ENCODE measurements around the gene C1QA.

C1QA gene

DNA sequence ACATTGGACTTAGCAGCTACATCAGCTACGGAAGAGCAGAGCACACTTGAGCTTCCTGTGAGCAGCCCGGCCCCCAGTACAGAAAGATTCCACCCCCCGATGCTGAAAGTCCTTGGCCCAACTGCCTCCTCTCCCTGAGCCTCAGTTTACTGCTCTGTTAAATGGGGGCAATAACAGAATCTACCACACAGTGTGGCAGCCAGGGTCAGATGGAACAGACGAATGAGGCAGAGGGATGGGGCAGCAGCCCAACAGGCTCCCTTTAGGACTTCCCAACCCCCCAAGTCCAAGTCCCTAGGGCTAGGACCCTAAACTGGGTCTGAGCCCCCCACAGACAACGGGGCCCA lies 22.9 kb upstream of the C1QA start:
- no peak overlapping the region for H3K9ac ChIP-seq (ENCODE audit: low read depth, low read length)
- 86% methylated on average over 5 of the region's 5 CpGs for WGBS
- no peak overlapping the region for H3K27ac ChIP-seq (ENCODE audit: low read depth, low read length)
- 0 out of 2 replicates have a peak, but pooled peaks cover 3% of the 10 kb centered on the region for H3K4me1 ChIP-seq (ENCODE audit: insufficient read depth, low read length)
- no peaks in the 10 kb centered on the region; the same call in 1 of the 2 replicates for H3K27me3 ChIP-seq (ENCODE audit: insufficient read depth, low read length)
- H3K36me3 ChIP-seq (ENCODE audit: insufficient read depth, low read length) = no peaks in the 10 kb centered on the region
- H3K4me3 ChIP-seq (ENCODE audit: low read length) = no peak overlapping the region
- no peaks in the 10 kb centered on the region for H3K9me3 ChIP-seq (ENCODE audit: insufficient read depth, low read depth, low read length)

DNA sequence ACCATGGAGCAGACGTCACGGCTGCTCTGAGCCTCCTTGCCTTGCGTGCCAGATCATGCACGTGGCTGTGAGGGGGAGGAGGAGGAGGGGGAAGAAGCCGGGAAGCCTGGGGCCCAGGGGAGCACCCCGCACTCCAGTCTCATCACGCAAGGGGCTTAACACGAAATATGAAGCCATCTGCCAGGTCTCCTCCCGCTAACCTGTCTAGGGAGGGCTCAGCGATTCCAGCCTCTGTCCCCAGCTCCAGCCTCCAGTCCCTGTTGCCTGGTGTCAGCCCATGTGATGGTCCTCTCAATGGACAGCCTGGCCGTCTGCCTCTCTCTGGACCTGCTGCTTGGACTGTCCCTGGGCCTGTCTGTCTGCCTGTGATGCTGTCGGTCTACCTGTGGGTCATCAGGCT lies 22.5 kb upstream of the C1QA start:
- Histone ChIP-seq H3K27ac (ENCODE audit: low read depth, low read length) (no peak overlapping the region), H3K9me3 (ENCODE audit: insufficient read depth, low read depth, low read length) (no peaks in the 10 kb centered on the region), H3K27me3 (ENCODE audit: insufficient read depth, low read length) (no peaks in the 10 kb centered on the region; the same call in 1 of the 2 replicates), H3K4me1 (ENCODE audit: insufficient read depth, low read length) (0 out of 2 replicates have a peak, but pooled peaks cover 3% of the 10 kb centered on the region), H3K4me3 (ENCODE audit: low read length) (no peak overlapping the region), H3K36me3 (ENCODE audit: insufficient read depth, low read length) (no peaks in the 10 kb centered on the region), H3K9ac (ENCODE audit: low read depth, low read length) (no peak overlapping the region)
- 77% methylated on average over 12 of the region's 12 CpGs for WGBS

DNA sequence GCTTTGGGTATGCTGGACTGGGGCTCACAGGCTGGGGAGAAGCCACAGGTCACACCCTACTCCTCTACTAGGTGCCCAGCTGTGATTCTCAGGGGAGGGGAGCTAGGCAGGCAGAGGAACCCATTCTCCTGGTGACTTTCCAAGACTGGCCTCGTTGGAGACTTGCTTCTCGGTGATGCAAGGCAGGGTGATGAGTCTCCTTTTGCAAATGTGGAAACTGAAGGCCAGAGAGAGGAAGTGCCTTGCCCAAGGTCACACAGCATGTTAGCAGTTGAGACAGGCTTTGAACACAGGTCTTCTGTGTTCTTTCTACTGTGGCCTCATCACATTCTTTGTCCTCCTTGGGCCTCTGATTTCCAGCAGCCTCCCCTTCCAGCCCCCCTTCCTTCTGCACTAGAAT lies 20.5 kb upstream of the C1QA start:
- H3K9ac ChIP-seq (ENCODE audit: low read depth, low read length) = no peak overlapping the region
- H3K27ac ChIP-seq (ENCODE audit: low read depth, low read length) = no peak overlapping the region
- no peaks in the 10 kb centered on the region for H3K36me3 ChIP-seq (ENCODE audit: insufficient read depth, low read length)
- WGBS = 88% methylated on average over 2 of the region's 2 CpGs
- H3K27me3 ChIP-seq (ENCODE audit: insufficient read depth, low read length) = no peaks in the 10 kb centered on the region
- no peak overlapping the region for H3K4me3 ChIP-seq (ENCODE audit: low read length)
- H3K9me3 ChIP-seq (ENCODE audit: insufficient read depth, low read depth, low read length) = no peaks in the 10 kb centered on the region
- no peaks in the 10 kb centered on the region for H3K4me1 ChIP-seq (ENCODE audit: insufficient read depth, low read length)

DNA sequence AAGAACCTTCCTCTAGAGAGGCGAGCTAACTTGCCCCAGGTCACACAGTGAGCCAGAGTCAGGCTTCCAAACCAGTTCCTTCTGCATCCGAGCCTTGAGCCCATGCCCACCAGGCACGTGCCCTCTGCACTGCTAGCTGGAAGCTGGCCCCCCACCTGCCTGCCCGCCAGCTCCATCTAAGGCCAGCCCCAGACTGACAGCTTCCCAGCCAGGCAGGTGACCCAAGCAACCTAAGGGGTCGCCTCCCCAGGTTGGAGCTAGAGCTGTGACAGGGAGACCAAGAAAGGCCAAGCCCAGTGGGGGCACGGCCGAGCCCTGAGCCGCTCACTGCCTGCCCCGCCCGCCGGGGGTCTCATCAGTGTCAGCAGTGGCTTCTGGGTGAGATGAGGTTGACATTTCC lies 19.9 kb upstream of the C1QA start:
- Histone ChIP-seq H3K4me3 (ENCODE audit: low read length) (no peak overlapping the region), H3K9me3 (ENCODE audit: insufficient read depth, low read depth, low read length) (no peaks in the 10 kb centered on the region)
- 86% methylated on average over 11 of the region's 11 CpGs for WGBS

DNA sequence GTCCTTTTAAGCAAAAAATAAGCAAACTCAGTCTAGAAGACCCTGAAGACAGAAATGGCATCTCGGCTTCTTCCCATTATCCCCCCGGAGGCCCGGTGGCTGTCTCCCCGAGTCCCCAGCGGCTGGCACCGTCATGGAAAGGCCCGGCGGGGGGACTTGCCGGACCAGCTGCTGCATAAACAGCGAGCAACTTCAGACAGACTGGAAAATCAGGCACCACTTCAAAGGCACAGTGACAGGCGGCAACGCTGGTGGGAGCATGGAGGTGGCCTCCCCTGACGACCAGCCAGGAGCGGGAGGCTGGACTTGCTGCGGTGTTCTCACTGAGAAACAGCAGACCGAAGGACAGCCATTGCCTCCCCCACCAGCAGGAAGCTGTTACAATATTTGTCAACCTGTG lies 18.4 kb upstream of the C1QA start:
- WGBS = 71% methylated on average over 16 of the region's 16 CpGs
- no peaks in the 10 kb centered on the region; the same call in 1 of the 2 replicates for H3K27me3 ChIP-seq (ENCODE audit: insufficient read depth, low read length)
- no peak overlapping the region for H3K4me3 ChIP-seq (ENCODE audit: low read length)
- H3K9ac ChIP-seq (ENCODE audit: low read depth, low read length) = no peak overlapping the region
- no peak overlapping the region for H3K27ac ChIP-seq (ENCODE audit: low read depth, low read length)
- no peaks in the 10 kb centered on the region for H3K36me3 ChIP-seq (ENCODE audit: insufficient read depth, low read length)
- H3K4me1 ChIP-seq (ENCODE audit: insufficient read depth, low read length) = no peaks in the 10 kb centered on the region
- H3K9me3 ChIP-seq (ENCODE audit: insufficient read depth, low read depth, low read length) = no peaks in the 10 kb centered on the region

More for the DNA sequence above, 19.9 kb upstream of the C1QA start:
- Histone ChIP-seq H3K9ac (ENCODE audit: low read depth, low read length) (no peak overlapping the region), H3K27me3 (ENCODE audit: insufficient read depth, low read length) (no peaks in the 10 kb centered on the region), H3K4me1 (ENCODE audit: insufficient read depth, low read length) (no peaks in the 10 kb centered on the region), H3K27ac (ENCODE audit: low read depth, low read length) (no peak overlapping the region), H3K36me3 (ENCODE audit: insufficient read depth, low read length) (no peaks in the 10 kb centered on the region)

DNA sequence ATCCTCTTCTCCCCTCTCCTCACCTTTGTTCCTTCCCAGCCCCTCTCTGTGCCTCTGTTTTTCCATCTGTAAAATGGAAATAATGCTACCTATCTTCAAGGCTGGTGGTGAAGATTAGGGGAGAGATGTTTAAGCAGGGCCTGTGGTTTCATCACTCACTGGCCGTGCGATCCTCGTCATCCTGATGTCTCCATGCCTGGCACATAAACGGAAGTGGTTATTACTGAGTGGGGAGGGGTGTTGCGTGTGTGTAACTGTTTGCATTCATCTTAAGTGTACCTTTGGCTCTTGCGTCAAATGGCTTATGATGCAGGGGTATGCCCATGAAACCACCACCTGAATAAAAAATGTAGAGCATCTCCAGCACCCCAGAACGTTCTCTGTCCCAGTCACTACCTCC lies 17.2 kb upstream of the C1QA start:
- 90% methylated on average over 7 of the region's 7 CpGs for WGBS
- H3K27ac ChIP-seq (ENCODE audit: low read depth, low read length) = no peak overlapping the region

DNA sequence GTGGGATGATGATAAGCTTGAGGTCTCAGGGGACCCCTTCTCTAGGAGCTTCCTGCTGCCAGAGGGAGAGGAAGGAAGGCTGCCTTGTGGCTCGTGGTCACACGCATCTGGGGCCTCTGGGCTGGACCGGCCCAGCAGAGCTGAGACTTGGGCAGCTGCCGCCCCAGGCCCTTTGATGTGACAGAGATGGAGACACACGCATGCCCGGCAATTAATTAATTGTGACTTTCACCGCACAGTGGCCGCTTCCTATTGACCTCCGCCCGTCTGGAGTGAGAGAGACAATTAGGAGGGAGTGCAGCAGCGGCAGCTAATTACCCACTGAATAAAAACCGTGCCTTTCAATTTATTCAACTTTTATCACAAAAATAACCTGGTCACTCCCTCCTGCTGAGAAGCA lies 16.6 kb upstream of the C1QA start:
- 88% methylated on average over 12 of the region's 12 CpGs for WGBS
- Histone ChIP-seq H3K4me1 (ENCODE audit: insufficient read depth, low read length) (no peaks in the 10 kb centered on the region), H3K9ac (ENCODE audit: low read depth, low read length) (no peak overlapping the region), H3K27ac (ENCODE audit: low read depth, low read length) (no peak overlapping the region), H3K4me3 (ENCODE audit: low read length) (no peak overlapping the region), H3K36me3 (ENCODE audit: insufficient read depth, low read length) (no peaks in the 10 kb centered on the region), H3K9me3 (ENCODE audit: insufficient read depth, low read depth, low read length) (no peaks in the 10 kb centered on the region), H3K27me3 (ENCODE audit: insufficient read depth, low read length) (no peaks in the 10 kb centered on the region; the same call in 1 of the 2 replicates)

More for the DNA sequence above, 17.2 kb upstream of the C1QA start:
- Histone ChIP-seq H3K9ac (ENCODE audit: low read depth, low read length) (no peak overlapping the region), H3K4me3 (ENCODE audit: low read length) (no peak overlapping the region), H3K36me3 (ENCODE audit: insufficient read depth, low read length) (no peaks in the 10 kb centered on the region), H3K9me3 (ENCODE audit: insufficient read depth, low read depth, low read length) (no peaks in the 10 kb centered on the region), H3K4me1 (ENCODE audit: insufficient read depth, low read length) (no peaks in the 10 kb centered on the region), H3K27me3 (ENCODE audit: insufficient read depth, low read length) (no peaks in the 10 kb centered on the region; the same call in 1 of the 2 replicates)

DNA sequence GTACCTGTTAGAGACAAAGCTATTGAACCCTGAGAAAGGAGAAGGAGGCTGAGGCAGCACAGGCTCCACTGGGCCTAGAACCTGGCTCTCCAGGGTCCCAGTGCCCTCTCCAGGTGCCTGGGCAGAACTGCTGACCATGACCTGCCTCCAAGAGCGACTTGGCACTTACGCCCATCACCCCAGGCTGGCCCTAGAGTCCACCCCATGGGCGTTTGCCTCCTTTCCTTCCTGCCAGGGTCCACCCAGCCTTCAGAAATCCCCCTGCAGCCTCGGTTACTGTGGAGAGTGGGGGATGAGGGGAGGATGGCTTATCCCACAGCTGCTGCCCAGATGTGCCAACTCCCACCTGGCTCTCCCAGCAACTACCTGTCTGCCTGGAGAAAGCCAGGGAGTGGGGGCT lies 14.7 kb upstream of the C1QA start:
- H3K4me1 ChIP-seq (ENCODE audit: insufficient read depth, low read length) = peaks cover 5% of the 10 kb centered on the region; the same call in 1 of the 2 replicates
- H3K27ac ChIP-seq (ENCODE audit: low read depth, low read length) = no peak overlapping the region
- H3K9me3 ChIP-seq (ENCODE audit: insufficient read depth, low read depth, low read length) = no peaks in the 10 kb centered on the region
- no peaks in the 10 kb centered on the region for H3K36me3 ChIP-seq (ENCODE audit: insufficient read depth, low read length)
- peaks cover 2% of the 10 kb centered on the region for H3K27me3 ChIP-seq (ENCODE audit: insufficient read depth, low read length)
- no peak overlapping the region for H3K9ac ChIP-seq (ENCODE audit: low read depth, low read length)
- no peak overlapping the region for H3K4me3 ChIP-seq (ENCODE audit: low read length)
- 89% methylated on average over 3 of the region's 4 CpGs for WGBS

DNA sequence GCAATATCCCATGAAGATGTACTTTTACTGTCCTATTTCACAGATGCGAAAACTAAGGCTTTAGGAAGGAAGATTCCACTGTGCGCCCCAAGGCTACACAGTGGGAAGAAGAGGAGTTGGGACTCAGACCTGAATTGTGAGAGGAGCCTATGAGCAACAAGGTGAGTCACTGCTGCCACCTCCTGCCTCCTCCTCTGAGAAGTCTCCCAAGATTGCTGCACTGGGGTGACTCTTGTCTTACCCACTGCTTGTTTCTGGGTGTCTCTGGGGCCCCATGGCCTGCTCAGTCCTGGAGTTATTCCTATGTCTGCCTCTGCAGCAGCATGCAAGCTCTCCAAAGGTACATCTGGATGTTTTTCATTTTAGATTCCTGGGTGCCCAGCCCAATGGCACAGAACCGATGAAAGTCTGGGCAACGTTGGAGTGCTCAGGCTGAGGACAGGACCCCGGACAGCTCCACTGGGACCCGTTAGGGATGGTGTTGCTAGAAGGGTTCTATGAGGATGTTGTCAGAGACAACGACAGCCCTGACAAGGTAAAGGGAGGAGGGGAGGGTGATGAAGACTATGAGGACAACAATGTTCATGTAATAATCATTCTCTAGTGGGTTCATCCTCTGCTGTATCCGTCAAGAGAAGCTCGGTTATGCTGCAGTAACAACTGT lies 11.0 kb upstream of the C1QA start:
- Histone ChIP-seq H3K36me3 (ENCODE audit: insufficient read depth, low read length) (no peaks in the 10 kb centered on the region), H3K9me3 (ENCODE audit: insufficient read depth, low read depth, low read length) (no peaks in the 10 kb centered on the region), H3K4me3 (ENCODE audit: low read length) (no peak overlapping the region), H3K4me1 (ENCODE audit: insufficient read depth, low read length) (peaks cover 23% of the 10 kb centered on the region), H3K27me3 (ENCODE audit: insufficient read depth, low read length) (peaks cover 2% of the 10 kb centered on the region), H3K9ac (ENCODE audit: low read depth, low read length) (no peak overlapping the region), H3K27ac (ENCODE audit: low read depth, low read length) (no peak overlapping the region)
- WGBS = 41% methylated on average over 9 of the region's 9 CpGs

DNA sequence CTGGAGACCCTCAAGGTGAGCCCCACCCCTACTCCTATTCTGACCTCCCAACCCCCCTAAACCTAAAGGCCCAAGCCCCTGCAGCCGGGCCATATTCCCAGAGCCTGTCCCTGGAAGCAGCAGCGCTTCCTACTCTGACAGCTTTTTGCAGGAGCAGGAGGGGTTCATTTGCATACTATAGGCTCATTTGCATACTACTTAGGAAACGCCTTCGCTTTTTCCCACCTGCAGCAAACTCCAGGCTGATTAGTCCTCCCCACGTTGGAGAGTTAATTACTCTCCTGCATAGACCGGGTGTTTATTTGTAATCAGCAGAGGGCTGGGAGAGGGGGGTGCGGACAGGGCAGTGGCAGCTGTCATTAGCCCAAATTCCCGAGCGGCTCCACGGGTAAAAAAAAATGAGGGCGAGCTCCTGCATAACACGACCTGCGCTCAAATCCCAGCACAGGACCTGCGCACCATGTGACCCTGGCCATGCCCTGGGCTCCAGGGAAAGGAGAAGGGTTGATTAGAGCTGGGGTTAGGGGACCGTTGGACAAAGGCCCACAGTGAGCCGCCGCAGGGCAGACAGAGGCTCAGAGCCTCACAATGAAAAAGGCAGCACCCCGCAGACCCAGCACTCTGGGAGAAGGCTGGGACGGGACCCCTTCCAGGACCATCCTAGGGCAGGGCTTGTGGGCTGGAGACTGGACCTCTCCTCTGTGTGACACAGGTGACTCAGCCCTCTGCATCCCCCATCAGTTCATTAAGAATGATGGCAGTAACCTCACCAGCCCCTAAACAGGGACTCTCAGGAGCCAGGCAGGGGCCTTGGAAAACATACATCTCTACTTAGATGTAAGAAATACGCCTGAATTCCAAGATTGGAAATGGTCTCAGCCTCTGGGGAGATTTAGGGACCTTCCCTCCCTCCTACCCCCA lies 9.9 kb upstream of the C1QA start:
- H3K27me3 ChIP-seq (ENCODE audit: insufficient read depth, low read length) = peaks cover 2% of the 10 kb centered on the region
- H3K27ac ChIP-seq (ENCODE audit: low read depth, low read length) = no peak overlapping the region
- H3K4me1 ChIP-seq (ENCODE audit: insufficient read depth, low read length) = peaks cover 27% of the 10 kb centered on the region
- H3K9me3 ChIP-seq (ENCODE audit: insufficient read depth, low read depth, low read length) = no peaks in the 10 kb centered on the region
- WGBS = 29% methylated on average over 20 of the region's 20 CpGs
- no peak overlapping the region for H3K9ac ChIP-seq (ENCODE audit: low read depth, low read length)
- H3K4me3 ChIP-seq (ENCODE audit: low read length) = no peak overlapping the region
- H3K36me3 ChIP-seq (ENCODE audit: insufficient read depth, low read length) = no peaks in the 10 kb centered on the region

DNA sequence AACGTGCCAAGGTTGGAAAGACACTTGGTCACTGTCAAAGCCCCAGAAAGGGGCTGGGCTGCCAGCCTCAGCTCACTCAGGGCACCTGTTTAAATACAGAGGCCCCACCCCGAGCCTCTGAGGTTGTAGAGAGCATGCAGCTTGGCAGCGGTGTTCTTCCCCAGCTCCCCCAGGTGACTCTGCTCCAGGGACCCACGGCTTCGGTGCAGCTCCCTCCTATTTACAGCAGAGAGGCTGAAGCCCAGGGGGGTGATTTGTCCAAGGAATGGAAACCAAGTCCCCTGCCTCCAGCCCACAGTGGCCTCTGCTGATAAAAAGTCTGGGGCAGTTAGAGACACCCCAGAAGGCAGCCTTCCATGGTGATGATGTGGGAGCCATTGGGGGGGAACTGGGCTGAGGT lies 9.1 kb upstream of the C1QA start:
- Histone ChIP-seq H3K9ac (ENCODE audit: low read depth, low read length) (no peak overlapping the region), H3K27me3 (ENCODE audit: insufficient read depth, low read length) (peaks cover 2% of the 10 kb centered on the region; the same call in 1 of the 2 replicates), H3K27ac (ENCODE audit: low read depth, low read length) (no peak overlapping the region), H3K9me3 (ENCODE audit: insufficient read depth, low read depth, low read length) (no peaks in the 10 kb centered on the region), H3K36me3 (ENCODE audit: insufficient read depth, low read length) (no peaks in the 10 kb centered on the region), H3K4me1 (ENCODE audit: insufficient read depth, low read length) (peaks cover 30% of the 10 kb centered on the region), H3K4me3 (ENCODE audit: low read length) (no peak overlapping the region)
- 78% methylated on average over 5 of the region's 5 CpGs for WGBS
